ENCODE measurements around the gene DNAH1.

The DNAH1 gene

GRCh38 chr3:52434491-52435115, 118.5 kb downstream of the DNAH1 start:
- Histone ChIP-seq H3K27me3 (no peaks in the 10 kb centered on the region), H3K4me3 (ENCODE audit: low read depth, low read length) (no peak overlapping the region), H3K9me3 (no peaks in the 10 kb centered on the region), H3K4me1 (no peaks in the 10 kb centered on the region; the same call in 1 of the 2 replicates), H3K36me3 (no peaks in the 10 kb centered on the region)
- TF ChIP-seq, protein P1, sequence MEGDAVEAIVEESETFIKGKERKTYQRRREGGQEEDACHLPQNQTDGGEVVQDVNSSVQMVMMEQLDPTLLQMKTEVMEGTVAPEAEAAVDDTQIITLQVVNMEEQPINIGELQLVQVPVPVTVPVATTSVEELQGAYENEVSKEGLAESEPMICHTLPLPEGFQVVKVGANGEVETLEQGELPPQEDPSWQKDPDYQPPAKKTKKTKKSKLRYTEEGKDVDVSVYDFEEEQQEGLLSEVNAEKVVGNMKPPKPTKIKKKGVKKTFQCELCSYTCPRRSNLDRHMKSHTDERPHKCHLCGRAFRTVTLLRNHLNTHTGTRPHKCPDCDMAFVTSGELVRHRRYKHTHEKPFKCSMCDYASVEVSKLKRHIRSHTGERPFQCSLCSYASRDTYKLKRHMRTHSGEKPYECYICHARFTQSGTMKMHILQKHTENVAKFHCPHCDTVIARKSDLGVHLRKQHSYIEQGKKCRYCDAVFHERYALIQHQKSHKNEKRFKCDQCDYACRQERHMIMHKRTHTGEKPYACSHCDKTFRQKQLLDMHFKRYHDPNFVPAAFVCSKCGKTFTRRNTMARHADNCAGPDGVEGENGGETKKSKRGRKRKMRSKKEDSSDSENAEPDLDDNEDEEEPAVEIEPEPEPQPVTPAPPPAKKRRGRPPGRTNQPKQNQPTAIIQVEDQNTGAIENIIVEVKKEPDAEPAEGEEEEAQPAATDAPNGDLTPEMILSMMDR (IDR thresholded peaks at IDR 0.05; ENCODE audit: low read depth, low read length), result no peak
- DNase-seq, result no peak

- TF ChIP-seq, protein P1 (IDR thresholded peaks at IDR 0.05; ENCODE audit: low read depth, low read length), result no peak
- H3K4me3 ChIP-seq (ENCODE audit: low read depth, low read length), result no peak overlapping the region
- H3K9me3 ChIP-seq, result no peaks in the 10 kb centered on the region
- H3K27me3 ChIP-seq, result no peaks in the 10 kb centered on the region
- DNase-seq, result peak; percentile 32
- no peaks in the 10 kb centered on the region for H3K36me3 ChIP-seq
- no peaks in the 10 kb centered on the region; the same call in 1 of the 2 replicates for H3K4me1 ChIP-seq
These were observed 119.4 kb downstream of the DNAH1 start for GRCh38 chr3:52435246-52436101.

GRCh38 chr3:52436500-52437149, 120.5 kb downstream of the DNAH1 start:
- H3K4me3 ChIP-seq (ENCODE audit: low read depth, low read length), result no peak overlapping the region
- DNase-seq, result no peak
- H3K4me1 ChIP-seq, result no peaks in the 10 kb centered on the region; the same call in 1 of the 2 replicates
- H3K9me3 ChIP-seq, result no peaks in the 10 kb centered on the region
- H3K27me3 ChIP-seq, result no peaks in the 10 kb centered on the region
- TF ChIP-seq, protein P1 (IDR thresholded peaks at IDR 0.05; ENCODE audit: low read depth, low read length), result no peak
- no peaks in the 10 kb centered on the region for H3K36me3 ChIP-seq

- Histone ChIP-seq H3K36me3 (no peaks in the 10 kb centered on the region), H3K4me3 (ENCODE audit: low read depth, low read length) (no peak overlapping the region), H3K4me1 (no peaks in the 10 kb centered on the region; the same call in 1 of the 2 replicates), H3K27me3 (no peaks in the 10 kb centered on the region), H3K9me3 (no peaks in the 10 kb centered on the region)
- DNase-seq, result no peak
- TF ChIP-seq, protein P1 (IDR thresholded peaks at IDR 0.05; ENCODE audit: low read depth, low read length), result no peak
These were observed 121.4 kb downstream of the DNAH1 start for GRCh38 chr3:52437326-52438103.

GRCh38 chr3:52438104-52438376, 121.9 kb downstream of the DNAH1 start:
- Histone ChIP-seq H3K9me3 (no peaks in the 10 kb centered on the region), H3K4me3 (ENCODE audit: low read depth, low read length) (no peak overlapping the region), H3K36me3 (no peaks in the 10 kb centered on the region), H3K27me3 (no peaks in the 10 kb centered on the region), H3K4me1 (no peaks in the 10 kb centered on the region; the same call in 1 of the 2 replicates)
- TF ChIP-seq, protein P1 (IDR thresholded peaks at IDR 0.05; ENCODE audit: low read depth, low read length), result no peak
- no peak for DNase-seq

Measured in BE2C (cell line).